ENCODE measurements around the gene GRK2. TPM values are rescaled to one million over a fixed set of nuclear protein-coding genes. Genes with fewer than 3 reads are reported as not detected.

GRK2 gene
- total and polyA plus RNA-seq, 2 donors (not counting 1 experiment from before 2014, with no cell fraction given) = 294 to 534 TPM

GRCh38 chr11:67265633-67266448, 432 bp upstream of the GRK2 start:
- CTCF ChIA-PET = interaction anchor here (0.5 to 8.9 kb wide), 15 partner anchors 9 to 122 kb away, joined by 3 to 229 read pairs (median 3); partner anchors contain the start of gene ANKRD13D
- peaks cover 81% of the 10 kb centered on the region for H3K79me2 ChIP-seq (ENCODE audit: control insufficient read depth, insufficient read depth, low read length)
- H3K36me3 ChIP-seq (replicated peaks in 1 of 2; ENCODE audit: control extremely low read depth in 1 of 2, control insufficient read depth in 1 of 2, extremely low read depth in 1 of 2, insufficient read depth in 2 of 2, low read length in 1 of 2) = peaks cover 0 to 33% of the 10 kb centered on the region in 2 experiments
- Mint-ChIP-seq H3K27ac (peak overlapping the region; percentile 89), H3K27me3 (peaks cover 6% of the 10 kb centered on the region), H3K9me3 (ENCODE audit: insufficient read depth) (no peaks in the 10 kb centered on the region), H3K4me1 (peaks cover 66% of the 10 kb centered on the region), H3K4me3 (peak overlapping the region; percentile 81)
- DNase-seq = peak; percentile 89
- peak; percentile 69 for ATAC-seq (ENCODE audit: low read depth)
- TF ChIP-seq EZH2 (IDR thresholded peaks at IDR 0.05; ENCODE audit: borderline replicate concordance, insufficient read depth, low read depth, low read length, poor library complexity, severe bottlenecking) = no peak
- TF ChIP-seq CTCF (IDR thresholded peaks at IDR 0.05) = peak; percentile 69
- H3K27ac ChIP-seq (ENCODE audit: low read length in 2 of 2) = peak overlapping the region; percentile 55 to 63
- peaks cover 40% of the 10 kb centered on the region for H4K20me1 ChIP-seq (ENCODE audit: control insufficient read depth, insufficient read depth, low read length, poor library complexity, severe bottlenecking)
- 15% methylated on average over 54 of the region's 54 CpGs for WGBS (ENCODE audit: insufficient coverage)
- H3K4me2 ChIP-seq (replicated peaks; ENCODE audit: low read depth, low read length, poor library complexity, severe bottlenecking) = peak overlapping the region; percentile 66
- peaks cover 0 to 9% (median 2%) of the 10 kb centered on the region in 4 experiments for H3K27me3 ChIP-seq (replicated peaks in 1 of 4; ENCODE audit: control extremely low read depth in 1 of 4, control insufficient read depth in 3 of 4, insufficient read depth in 4 of 4, low read length in 3 of 4)
- no peaks in the 10 kb centered on the region for H3K9me3 ChIP-seq (ENCODE audit: control extremely low read depth in 1 of 3, control insufficient read depth in 2 of 3, insufficient read depth in 1 of 3, low read length in 2 of 3)
- no peak overlapping the region for H3K4me3 ChIP-seq (ENCODE audit: control extremely low read depth in 1 of 5, extremely low read depth in 1 of 5, insufficient read depth in 1 of 5, low read depth in 2 of 5, low read length in 4 of 5)
- peak overlapping the region; percentile 80 for H2AFZ ChIP-seq (ENCODE audit: insufficient read depth, low read depth, low read length, poor library complexity, severe bottlenecking)
- H3K4me1 ChIP-seq (ENCODE audit: control insufficient read depth in 2 of 2, insufficient read depth in 2 of 2, low read length in 2 of 2) = peaks cover 63 to 66% of the 10 kb centered on the region in 2 donors
- no peak overlapping the region for H3K9ac ChIP-seq (ENCODE audit: low read length)
- POLR2A ChIA-PET = interaction anchor here (0.5 to 7.8 kb wide), 8 partner anchors 11 to 1192 kb away, joined by 4 to 131 read pairs (median 14); partner anchors contain the start of genes ANKRD13D and POLD4
- intact Hi-C loops (cut with micrococcal nuclease) = loop anchor here (1.0 to 10.0 kb wide), 3 partner anchors 51 to 319 kb away; partner anchors contain the start of genes CDK2AP2, GSTP1 and PITPNM1

Data from B cell (primary cell).